HG02970 (cell line): ENCODE data around the gene CSTF3.

Source experiments
- ATAC-seq: cut with Tn5 transposase; IDR thresholded peaks from one replicate; pipeline ENCODE4 v1.9.1; 2021; ENCODE audit warnings: mild to moderate bottlenecking, moderate library complexity, moderate number of reproducible peaks; ENCODE audit not compliant: unreplicated experiment, low FRiP score

CSTF3 gene

DNA sequence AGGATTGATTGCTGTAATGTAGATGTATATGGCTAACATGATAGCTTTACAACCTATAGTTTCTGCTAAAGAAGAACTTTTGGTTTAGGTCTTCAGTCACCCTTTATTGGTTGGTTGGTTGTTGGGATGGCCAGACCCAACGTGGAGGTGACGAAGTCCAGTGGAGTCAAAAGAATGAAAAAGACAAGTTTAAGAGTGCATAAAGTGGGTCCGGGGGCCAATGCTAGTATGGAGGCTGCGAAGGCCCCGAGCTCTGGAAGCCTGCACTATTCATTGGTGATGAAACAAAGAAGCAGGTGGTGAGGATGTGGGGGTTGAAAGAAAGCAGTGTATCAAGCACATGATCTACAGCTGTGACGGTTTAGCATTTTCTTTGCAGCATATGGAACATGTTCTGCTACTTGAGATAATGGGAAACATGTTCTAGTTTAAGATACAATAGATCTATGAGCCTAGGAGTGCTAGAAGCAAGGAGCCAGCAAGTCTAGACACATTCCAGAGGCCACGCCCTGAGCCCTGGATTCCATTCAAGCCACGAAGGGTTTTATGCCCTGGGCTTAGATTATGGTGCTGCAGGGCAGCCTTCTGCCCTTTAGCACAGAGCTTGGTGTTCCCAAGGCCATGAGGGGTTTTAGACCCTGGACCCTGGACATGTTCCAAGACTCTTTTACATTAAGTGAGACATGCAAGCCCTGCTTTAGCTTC lies 115.6 kb downstream of the CSTF3 start:
- ATAC-seq = no peak

GRCh38 chr11:33044285-33044756 lies 117.0 kb downstream of the CSTF3 start:
- ATAC-seq = no peak

GRCh38 chr11:33043221-33043830 lies 118.0 kb downstream of the CSTF3 start:
- ATAC-seq = no peak

GRCh38 chr11:33040862-33041453 lies 120.3 kb downstream of the CSTF3 start:
- no peak for ATAC-seq

- peak; percentile 16 for ATAC-seq
Observed at GRCh38 chr11:33040033-33040861, 121.0 kb downstream of the CSTF3 start.

GRCh38 chr11:33039274-33040032 lies 121.8 kb downstream of the CSTF3 start, which contains the start of gene TCP11L1:
Gene TCP11L1 (plus strand): TSS chr11:33039572. CDS start chr11:33043774, 4,202 bp downstream.
- peak; percentile 77 for ATAC-seq

DNA sequence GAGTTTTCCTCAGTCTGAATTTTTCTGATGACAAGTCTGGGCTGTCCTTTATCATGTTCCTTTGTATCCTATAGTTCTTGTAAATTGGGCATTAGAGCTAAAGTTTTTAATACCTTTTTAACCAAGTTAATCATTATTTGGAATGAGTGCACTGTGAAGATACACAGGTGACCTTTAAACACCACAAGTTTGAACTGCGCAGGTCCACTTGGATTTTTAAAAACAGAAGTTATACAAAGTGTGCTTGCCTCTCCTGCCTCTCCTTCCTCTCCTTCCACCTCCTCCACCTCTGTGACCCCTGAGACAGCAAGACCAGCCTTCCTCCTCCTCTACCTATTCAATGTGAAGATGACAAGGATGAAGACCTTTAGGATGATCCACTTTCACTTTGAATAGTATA lies 126.3 kb downstream of the CSTF3 start:
- no peak for ATAC-seq
